OCI-LY1 (cell line): ENCODE data around the gene PLXDC1.
"Not testable (repeated sequence)": the region's sequence is repeated elsewhere in the genome, so short reads cannot be mapped to it uniquely, and the experiment has no call there.

ENCODE experiments used
- H2AFZ ChIP-seq: fragments of 200-600 bp; sonication (generic), shearing (Covaris generic); 2 replicates; pipeline ENCODE4 v1.6.0; 2014; ENCODE audit warnings: antibody characterized with exemption, mild to moderate bottlenecking, low read length
- H3F3A ChIP-seq: fragments of 200-600 bp; sonication (generic), shearing (Covaris generic); 2 replicates; pipeline ENCODE4 v1.6.0; 2014; ENCODE audit warnings: mild to moderate bottlenecking, antibody characterized with exemption, low read length, moderate library complexity; ENCODE audit not compliant: insufficient read depth
- H3K27ac ChIP-seq: fragments of 200-600 bp; sonication (generic); 2 replicates; pipeline ENCODE4 v1.5.1; 2014; ENCODE audit warnings: low read length, mixed run types, mild to moderate bottlenecking, low read depth; ENCODE audit not compliant: poor library complexity, severe bottlenecking
- H3K27me3 ChIP-seq: fragments of 200-600 bp; sonication (generic); 2 replicates; pipeline ENCODE4 v1.6.0; 2014; ENCODE audit warnings: antibody characterized with exemption, mild to moderate bottlenecking, low read length, moderate library complexity; ENCODE audit not compliant: insufficient read depth
- H3K36me3 ChIP-seq: fragments of 200-600 bp; sonication (generic); 2 replicates; pipeline ENCODE4 v1.6.1; 2014; ENCODE audit warnings: mild to moderate bottlenecking, antibody characterized with exemption, low read length, moderate library complexity, mixed read lengths; ENCODE audit not compliant: insufficient read depth
- H3K4me1 ChIP-seq: fragments of 200-600 bp; sonication (generic); 2 replicates; pipeline ENCODE4 v1.5.1; 2014; ENCODE audit warnings: mild to moderate bottlenecking, low read length, moderate library complexity; ENCODE audit not compliant: insufficient read depth, severe bottlenecking
- H3K4me2 ChIP-seq: fragments of 200-600 bp; sonication (generic), shearing (Covaris generic); 2 replicates; pipeline ENCODE4 v1.6.1; 2014; ENCODE audit warnings: low read length
- H3K4me3 ChIP-seq: fragments of 200-600 bp; sonication (generic); 2 replicates; pipeline ENCODE4 v1.5.1; 2014; ENCODE audit warnings: low read length, low read depth, mild to moderate bottlenecking, mixed read lengths; ENCODE audit not compliant: poor library complexity, severe bottlenecking
- H3K79me2 ChIP-seq: fragments of 200-600 bp; shearing (Covaris generic); 2 replicates; pipeline ENCODE4 v1.6.1; 2016; ENCODE audit warnings: mixed run types, low read length, mixed read lengths; ENCODE audit not compliant: insufficient read depth
- H3K9ac ChIP-seq: fragments of 200-600 bp; sonication (generic), shearing (Covaris generic); 2 replicates; pipeline ENCODE4 v1.6.1; 2014; ENCODE audit warnings: mild to moderate bottlenecking, low read length, mixed read lengths
- H3K9me2 ChIP-seq: fragments of 200-600 bp; sonication (generic), shearing (Covaris generic); 2 replicates; pipeline ENCODE4 v1.6.1; 2014; ENCODE audit warnings: low read depth, mild to moderate bottlenecking, low read length, mixed read lengths
- H3K9me3 ChIP-seq: fragments of 200-600 bp; shearing (Covaris generic); 2 replicates; pipeline ENCODE4 v1.6.1; 2014; ENCODE audit warnings: low read length, mixed read lengths
- H4K20me1 ChIP-seq: fragments of 200-600 bp; sonication (generic), shearing (Covaris generic); 2 replicates; pipeline ENCODE4 v1.6.0; 2016; ENCODE audit warnings: mild to moderate bottlenecking, low read length; ENCODE audit not compliant: insufficient read depth
- CTCF ChIP-seq: fragments of 200-600 bp; sonication (generic), shearing (Covaris generic); IDR thresholded peaks from 2 replicates; pipeline ENCODE4 v1.5.1; 2017; ENCODE audit warnings: mild to moderate bottlenecking, antibody characterized with exemption, low read length, moderate library complexity, mixed read lengths
- EZH2 ChIP-seq: fragments of 200-600 bp; sonication (generic), shearing (Covaris generic); IDR thresholded peaks from 2 replicates; pipeline ENCODE4 v1.8.0; 2017; ENCODE audit warnings: borderline replicate concordance, mixed run types, mild to moderate bottlenecking, antibody characterized with exemption, low read length, moderate library complexity, mixed read lengths

PLXDC1 gene

GRCh38 chr17:39125143-39125875 lies 26.1 kb downstream of the PLXDC1 start:
- H3K36me3 ChIP-seq = no peaks in the 10 kb centered on the region
- H3K9me3 ChIP-seq = no peaks in the 10 kb centered on the region
- H2AFZ ChIP-seq = no peak overlapping the region
- H3K4me3 ChIP-seq = no peak overlapping the region
- H3K27ac ChIP-seq = no peak overlapping the region
- no peaks in the 10 kb centered on the region for H4K20me1 ChIP-seq
- no peaks in the 10 kb centered on the region for H3K27me3 ChIP-seq
- no peaks in the 10 kb centered on the region for H3K9me2 ChIP-seq
- H3K79me2 ChIP-seq = no peaks in the 10 kb centered on the region
- H3K9ac ChIP-seq = no peak overlapping the region
- no peaks in the 10 kb centered on the region for H3K4me1 ChIP-seq
- no peak overlapping the region for H3K4me2 ChIP-seq
- no peaks in the 10 kb centered on the region for H3F3A ChIP-seq
- TF ChIP-seq CTCF (no peak), EZH2 (no peak)

- no peak overlapping the region for H2AFZ ChIP-seq
- no peaks in the 10 kb centered on the region for H4K20me1 ChIP-seq
- no peaks in the 10 kb centered on the region for H3K9me3 ChIP-seq
- H3K27ac ChIP-seq = no peak overlapping the region
- no peaks in the 10 kb centered on the region for H3K9me2 ChIP-seq
- TF ChIP-seq CTCF (no peak), EZH2 (no peak)
- no peaks in the 10 kb centered on the region for H3F3A ChIP-seq
- H3K4me2 ChIP-seq = no peak overlapping the region
- no peaks in the 10 kb centered on the region for H3K27me3 ChIP-seq
- H3K9ac ChIP-seq = no peak overlapping the region
- no peaks in the 10 kb centered on the region for H3K36me3 ChIP-seq
- H3K79me2 ChIP-seq = no peaks in the 10 kb centered on the region
- peaks cover 5% of the 10 kb centered on the region for H3K4me1 ChIP-seq
- no peak overlapping the region for H3K4me3 ChIP-seq
Measured at GRCh38 chr17:39123627-39124026, 27.8 kb downstream of the PLXDC1 start.

GRCh38 chr17:39122991-39123390 lies 28.4 kb downstream of the PLXDC1 start:
- Histone ChIP-seq H3K36me3 (no peaks in the 10 kb centered on the region), H3K79me2 (no peaks in the 10 kb centered on the region), H3K4me2 (no peak overlapping the region), H3K4me1 (peaks cover 10% of the 10 kb centered on the region), H3K9me2 (no peaks in the 10 kb centered on the region), H4K20me1 (no peaks in the 10 kb centered on the region), H3K27ac (no peak overlapping the region), H2AFZ (no peak overlapping the region), H3K4me3 (no peak overlapping the region), H3K9me3 (no peaks in the 10 kb centered on the region), H3F3A (no peaks in the 10 kb centered on the region), H3K27me3 (no peaks in the 10 kb centered on the region), H3K9ac (no peak overlapping the region)
- TF ChIP-seq CTCF = no peak
- TF ChIP-seq EZH2 = no peak

GRCh38 chr17:39121919-39122318 lies 29.5 kb downstream of the PLXDC1 start:
- not testable (repeated sequence) for H2AFZ ChIP-seq, H3K4me1 ChIP-seq, H3K9me2 ChIP-seq, H3K27ac ChIP-seq, H3K9ac ChIP-seq, H3K79me2 ChIP-seq, H4K20me1 ChIP-seq, H3K27me3 ChIP-seq, H3K4me2 ChIP-seq, H3K4me3 ChIP-seq, H3F3A ChIP-seq, H3K36me3 ChIP-seq, H3K9me3 ChIP-seq
